Panc1 (cell line): ENCODE results near the gene RBMX. TPM values are rescaled to one million over a fixed set of nuclear protein-coding genes. Genes with fewer than 3 reads are reported as not detected.

ENCODE experiments used
- ATAC-seq: fragments of 200-7000 bp; cut with Tn5 transposase; 2 replicates; pipeline ENCODE4 v1.9.1; 2020; ENCODE audit warnings: mild to moderate bottlenecking, moderate library complexity
- BruUV-seq: library from RNA; stranded (reverse); fragments of 400-500 nt; replicated peaks from 2 replicates; lab custom pipeline; 2021; lab: Mats Ljungman, UMichigan
- CTCF ChIA-PET: fragments of 300-600 bp; sonication (Branson Sonifier 250); formaldehyde crosslinking; loops from one replicate; lab custom pipeline; 2022; ENCODE audit warnings: antibody characterized with exemption; lab: Charles Lee
- POLR2A ChIA-PET: fragments of 300-600 bp; sonication (Branson Sonifier 250); formaldehyde crosslinking; loops from one replicate; lab custom pipeline; 2022; ENCODE audit warnings: antibody characterized with exemption; lab: Charles Lee
- DNase-seq: peaks from one replicate; pipeline ENCODE4 v3.0.0-alpha.2; 2010; ENCODE audit warnings: low read depth, low spot score
- H3K27ac ChIP-seq: 2 replicates; pipeline ENCODE4 v1.5.1; 2011; ENCODE audit warnings: mild to moderate bottlenecking, low read length, inconsistent platforms
- H3K27me3 ChIP-seq: fragments of 200-500 bp; sonication (Bioruptor generic); 2 replicates; pipeline ENCODE4 v1.6.0; 2014; ENCODE audit warnings: low read length, inconsistent platforms; ENCODE audit not compliant: control insufficient read depth, insufficient read depth
- H3K36me3 ChIP-seq: fragments of 200-500 bp; sonication (Bioruptor generic); 2 replicates; pipeline ENCODE4 v1.5.1; 2014; ENCODE audit warnings: inconsistent platforms, mild to moderate bottlenecking, low read length, moderate library complexity; ENCODE audit not compliant: control insufficient read depth, insufficient read depth
- H3K4me1 ChIP-seq: 2 replicates; pipeline ENCODE4 v1.5.1; 2011; ENCODE audit warnings: inconsistent platforms, mild to moderate bottlenecking, low read length, moderate library complexity; ENCODE audit not compliant: control insufficient read depth, insufficient read depth
- H3K4me3 ChIP-seq, 2 experiments: 2 replicates each; pipeline ENCODE4 v1.5.1; 2011 to 2012; ENCODE audit warnings: low read depth in 2 of 2, low read length in 2 of 2, mild to moderate bottlenecking in 2 of 2, inconsistent platforms in 1 of 2, moderate library complexity in 1 of 2
- H3K9me3 ChIP-seq: fragments of 200-500 bp; sonication (Bioruptor generic); 2 replicates; pipeline ENCODE4 v1.5.1; 2014; ENCODE audit warnings: low read depth, mild to moderate bottlenecking, inconsistent platforms, low read length, moderate library complexity; ENCODE audit not compliant: control insufficient read depth, insufficient read depth
- CTCF ChIP-seq: fragments of 450-650 bp; IDR thresholded peaks from 2 replicates; pipeline ENCODE4 v1.5.1; 2017; ENCODE audit warnings: mild to moderate bottlenecking
- POLR2AphosphoS5 ChIP-seq: IDR thresholded peaks from 2 replicates; pipeline ENCODE4 v1.6.1; 2012; ENCODE audit warnings: mild to moderate bottlenecking, low read depth, low read length, moderate library complexity
- REST ChIP-seq, 2 experiments: IDR thresholded peaks; 2 replicates each; pipeline ENCODE4 v1.6.1; 2011 to 2012; ENCODE audit warnings: low read depth in 2 of 2, control low read depth in 1 of 2, low read length in 1 of 2, mild to moderate bottlenecking in 1 of 2, moderate library complexity in 1 of 2; ENCODE audit not compliant: insufficient read depth in 1 of 2
- SIN3A ChIP-seq: IDR thresholded peaks from 2 replicates; pipeline ENCODE4 v1.6.1; 2012; ENCODE audit warnings: low read depth, mild to moderate bottlenecking, low read length, moderate library complexity, borderline replicate concordance; ENCODE audit not compliant: insufficient read depth
- TCF7L2 ChIP-seq: IDR thresholded peaks from 2 replicates; pipeline ENCODE4 v1.6.1; 2011; ENCODE audit warnings: mild to moderate bottlenecking, low read depth, low read length, inconsistent platforms
- in situ Hi-C: cut with HindIII; loops from 2 replicates; pipeline ENCODE4 v1.10.0; 2016; ENCODE audit warnings: low sequenced_read_pairs, low pct_unique_long_range_greater_than_20kb
- intact Hi-C: fragments of 100-400 bp; cut with micrococcal nuclease; formaldehyde crosslinking; loops from one replicate; pipeline ENCODE4 v1.10.0; 2022; ENCODE audit not compliant: unreplicated experiment
- total RNA-seq: library from RNA; stranded (reverse); gene quantifications from one replicate; pipeline ENCODE4 v1.2.1, GENCODE V29; 2021; ENCODE audit not compliant: unreplicated experiment

The RBMX gene
- total RNA-seq, 1 experiment from 2014 or later: 239 TPM

GRCh38 chrX:136863826-136864225 lies 16.7 kb downstream of the RBMX start:
- Histone ChIP-seq H3K4me3 (no peak overlapping the region), H3K4me1 (no peaks in the 10 kb centered on the region), H3K9me3 (no peaks in the 10 kb centered on the region), H3K27me3 (no peaks in the 10 kb centered on the region), H3K36me3 (peaks cover 25% of the 10 kb centered on the region), H3K27ac (no peak overlapping the region)
- TF ChIP-seq REST (IDR thresholded peaks at IDR 0.05; ENCODE audit: insufficient read depth in 1 of 2, low read depth in 2 of 2, low read length in 1 of 2): no peak
- no peak for TF ChIP-seq CTCF
- TF ChIP-seq SIN3A: no peak
- no peak for TF ChIP-seq TCF7L2
- TF ChIP-seq POLR2AphosphoS5: no peak
- ChIA-PET POLR2A (no interaction called here), CTCF (no interaction called here)
- ATAC-seq (no peak), DNase-seq (no peak)
- intact Hi-C loops (no loop called here), in situ Hi-C loops (no loop called here)
- no TSS peak for BruUV-seq

- Histone ChIP-seq H3K27ac (no peak overlapping the region), H3K27me3 (no peaks in the 10 kb centered on the region), H3K4me1 (no peaks in the 10 kb centered on the region), H3K4me3 (no peak overlapping the region), H3K36me3 (peaks cover 14% of the 10 kb centered on the region; the same call in 1 of the 2 replicates), H3K9me3 (no peaks in the 10 kb centered on the region)
- POLR2A ChIA-PET: no interaction called here
- DNase-seq (no peak), ATAC-seq (no peak)
- no TSS peak for BruUV-seq
- TF ChIP-seq SIN3A: no peak
- TF ChIP-seq POLR2AphosphoS5: 0 out of 2 replicates have a peak, but pooled peaks have one; percentile 2
- intact Hi-C loops: no loop called here
- in situ Hi-C loops: no loop called here
- CTCF ChIA-PET: interaction anchor here (0.7 kb wide), 1 partner anchor 63 kb away, joined by 4 read pairs; no protein-coding TSS in a partner anchor
Measured at GRCh38 chrX:136862546-136862945, 18.0 kb downstream of the RBMX start.

- no peaks in the 10 kb centered on the region for H3K27me3 ChIP-seq
- ATAC-seq (no peak), DNase-seq (no peak)
- TF ChIP-seq SIN3A: no peak
- TF ChIP-seq POLR2AphosphoS5: 0 out of 2 replicates have a peak, but pooled peaks have one; percentile 24
- H3K4me1 ChIP-seq: no peaks in the 10 kb centered on the region
- ChIA-PET CTCF (no interaction called here), POLR2A (no interaction called here)
- intact Hi-C loops (no loop called here), in situ Hi-C loops (no loop called here)
- BruUV-seq: no TSS peak
- peaks cover 14% of the 10 kb centered on the region; the same call in 1 of the 2 replicates for H3K36me3 ChIP-seq
- H3K4me3 ChIP-seq: no peak overlapping the region
- no peaks in the 10 kb centered on the region for H3K9me3 ChIP-seq
- H3K27ac ChIP-seq: no peak overlapping the region
Measured at GRCh38 chrX:136861877-136862276, 18.6 kb downstream of the RBMX start.
